ENCODE results near the gene LMBR1L.

Gene LMBR1L

DNA sequence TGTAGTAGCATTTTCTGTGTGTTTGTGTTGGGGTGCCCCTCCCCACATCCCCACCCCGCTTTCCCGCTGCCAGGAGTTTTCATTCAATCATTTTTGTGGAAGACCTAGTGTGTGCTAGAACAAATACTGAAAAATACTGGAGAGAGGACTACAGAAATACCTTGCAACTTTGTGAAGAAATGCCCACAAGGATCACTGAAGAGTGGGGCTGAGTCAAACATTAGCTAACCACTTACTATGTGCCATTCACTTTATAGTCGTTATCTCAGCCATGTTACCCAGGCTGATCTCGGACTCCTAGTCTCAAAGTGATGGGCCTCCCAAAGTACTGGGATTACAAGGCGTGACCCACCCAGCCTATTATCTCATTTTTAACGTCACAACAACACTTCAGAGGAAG, 559 bp upstream of the LMBR1L start:
- DNase-seq, result no peak

GRCh38 chr12:49109641-49110463, 795 bp downstream of the LMBR1L start:
- DNase-seq, result no peak

DNA sequence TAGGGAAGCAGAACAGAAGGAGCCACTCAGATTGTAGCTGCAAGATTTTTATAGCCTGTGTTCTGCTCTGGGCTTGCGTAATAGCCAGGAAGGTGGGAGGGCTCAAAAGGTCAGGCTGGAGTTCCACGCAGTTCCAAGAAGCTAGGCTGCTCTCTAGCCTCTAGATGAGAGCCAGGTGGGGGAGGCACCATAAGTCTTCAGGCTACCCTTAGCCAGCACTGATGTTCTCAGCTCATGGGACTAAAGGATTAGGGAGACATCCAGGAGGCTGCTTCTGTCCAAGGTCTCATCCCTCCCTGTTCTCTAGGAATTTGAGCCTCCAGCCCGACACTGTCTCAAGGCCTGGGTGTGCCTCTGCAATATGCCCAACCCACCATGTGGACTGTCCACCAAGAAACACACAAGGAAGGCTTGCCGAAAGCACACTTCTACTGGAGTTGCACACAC, 1.7 kb downstream of the LMBR1L start:
- DNase-seq, result no peak

DNA sequence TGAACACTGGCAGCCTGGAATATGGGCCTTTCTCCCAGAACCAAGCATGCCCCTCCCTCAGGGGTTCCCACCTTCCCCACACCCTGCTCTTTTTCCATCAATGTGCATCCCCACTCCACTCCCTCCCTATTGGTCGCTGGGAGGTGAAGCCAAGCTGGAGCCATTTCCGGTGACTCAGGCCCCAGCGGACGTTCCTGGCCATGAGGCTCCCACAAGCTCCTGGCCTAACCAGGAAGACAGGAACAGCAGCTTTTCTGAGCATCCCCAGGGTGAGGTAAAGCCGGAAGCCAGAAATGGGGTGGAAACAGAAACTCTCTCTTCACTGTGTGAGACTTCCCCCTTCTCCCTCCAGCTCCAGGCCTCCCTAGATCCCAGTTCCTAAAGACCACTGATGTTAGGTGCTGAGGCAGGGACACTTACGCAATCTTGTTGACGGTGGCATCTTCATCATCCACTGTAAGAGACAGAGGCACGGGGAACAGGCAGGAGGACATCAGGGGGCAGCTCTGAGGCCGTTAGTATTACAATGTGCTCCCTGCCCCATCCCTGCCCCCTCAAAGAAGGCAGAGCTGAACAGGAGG, 5.1 kb downstream of the LMBR1L start:
- DNase-seq, result no peak

GRCh38 chr12:49104822-49105221, 5.8 kb downstream of the LMBR1L start:
- DNase-seq, result no peak

GRCh38 chr12:49100380-49100779, 10.3 kb downstream of the LMBR1L start:
- DNase-seq, result no peak

GRCh38 chr12:49098703-49099102, 11.9 kb downstream of the LMBR1L start:
- no peak for DNase-seq

DNA sequence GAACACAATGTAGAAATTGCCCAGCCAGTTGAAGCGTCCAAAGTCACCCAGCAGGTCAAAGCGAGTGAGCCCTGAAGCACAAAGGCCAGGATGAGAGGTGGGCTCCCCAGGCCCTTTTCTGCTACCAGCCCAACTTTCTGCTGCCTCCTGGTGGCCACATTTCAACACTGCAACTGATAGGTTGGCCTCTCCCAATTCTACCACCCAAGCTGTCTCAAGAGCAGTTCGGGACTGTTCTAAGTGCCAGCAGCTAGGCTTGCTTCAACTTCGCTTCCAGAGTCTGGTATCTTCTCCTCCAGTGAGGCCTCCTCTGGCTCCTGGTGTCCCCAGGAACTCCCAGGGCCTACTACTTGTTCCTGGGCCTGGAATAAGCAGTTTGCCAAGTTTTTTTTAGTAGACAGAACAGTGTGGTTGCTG, 12.6 kb downstream of the LMBR1L start:
- DNase-seq, result peak; percentile 65

DNA sequence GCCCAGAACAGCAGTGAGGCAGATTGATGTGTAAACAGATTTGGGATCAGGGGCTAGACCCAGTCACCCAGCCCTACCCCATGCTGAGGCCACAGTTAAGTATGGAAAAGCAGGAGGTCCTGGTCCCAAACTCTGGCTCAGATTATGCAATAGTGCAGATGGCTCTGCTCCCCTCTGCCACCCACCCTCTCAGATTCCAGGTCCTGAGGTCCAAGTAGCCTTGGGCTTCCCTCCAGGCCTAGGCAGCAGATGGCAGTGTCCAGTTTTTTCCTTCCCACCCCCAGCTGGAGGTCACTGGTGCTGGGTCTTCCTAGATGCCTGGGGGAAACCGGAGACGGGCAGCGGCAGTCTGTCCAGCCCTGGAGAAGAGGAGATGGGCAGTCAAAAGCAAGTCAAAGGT, 13.3 kb downstream of the LMBR1L start:
- no peak for DNase-seq

- no peak for DNase-seq
These were observed 15.7 kb downstream of the LMBR1L start for GRCh38 chr12:49094975-49095365.

- no peak for DNase-seq
These were observed 16.3 kb downstream of the LMBR1L start, which contains the start of gene DHH for GRCh38 chr12:49094160-49094974. DHH (minus strand) TSS chr12:49094801; CDS start chr12:49094512, 289 bp downstream.

DNA sequence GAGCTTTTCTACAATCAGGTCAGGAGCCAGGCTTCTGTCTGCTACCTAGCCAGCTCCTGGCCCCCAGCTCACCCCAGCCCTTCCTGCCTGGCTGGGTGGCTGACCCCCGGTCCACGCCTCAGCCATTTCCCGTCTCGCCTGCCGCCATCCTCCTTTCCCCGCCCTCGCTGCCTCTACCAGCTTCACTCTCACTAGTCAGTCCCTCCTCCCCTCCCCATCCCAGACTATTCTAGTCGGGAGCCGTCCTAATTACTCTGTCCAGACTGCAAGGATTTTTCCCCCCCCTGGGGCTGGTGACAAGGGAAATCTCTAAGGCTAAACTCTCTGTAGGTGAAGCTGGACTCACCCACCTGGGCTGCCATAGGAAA, 16.9 kb downstream of the LMBR1L start:
- DNase-seq, result no peak

GRCh38 chr12:49092816-49093406, 17.7 kb downstream of the LMBR1L start:
- DNase-seq, result no peak

GRCh38 chr12:49092086-49092815, 18.4 kb downstream of the LMBR1L start:
- DNase-seq, result peak; percentile 66

GRCh38 chr12:49091836-49092085, 18.9 kb downstream of the LMBR1L start:
- DNase-seq, result no peak

- no peak for DNase-seq
These were observed 19.4 kb downstream of the LMBR1L start for GRCh38 chr12:49091056-49091835.

- DNase-seq, result peak; percentile 57
These were observed 20.6 kb downstream of the LMBR1L start for GRCh38 chr12:49089821-49090773.

DNA sequence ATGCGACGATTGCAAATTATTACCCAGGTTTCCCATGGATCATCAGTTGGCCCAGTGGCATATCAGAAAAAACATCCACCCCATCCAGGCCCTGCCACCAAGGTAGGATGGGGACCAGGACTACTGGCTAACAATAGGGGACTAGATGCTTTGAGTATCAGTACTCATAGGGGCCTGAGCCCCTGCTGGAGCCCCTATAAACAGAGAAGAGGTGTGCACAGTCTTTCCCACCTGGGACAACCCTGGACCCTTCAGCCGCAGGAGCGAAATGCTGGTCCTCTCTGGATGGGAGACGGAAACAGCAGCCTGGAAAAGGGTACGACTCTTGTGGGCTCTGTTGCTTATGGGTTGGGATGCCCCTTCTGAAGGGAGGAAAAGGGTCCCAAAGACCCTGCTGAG, 21.7 kb downstream of the LMBR1L start:
- DNase-seq, result no peak

GRCh38 chr12:49088150-49088931, 22.3 kb downstream of the LMBR1L start:
- peak; percentile 66 for DNase-seq

GRCh38 chr12:49086116-49086515, 24.5 kb downstream of the LMBR1L start:
- no peak for DNase-seq

Measured in activated T-cell treated with anti-CD3 and anti-CD28 coated beads, Interleukin-2, amount 50 U/mL, for 1 hour (primary cell).